ENCODE data around the gene CDKN2B-AS1.
A peak's percentile ranks its signal among the peaks of the same experiment; 100 is the strongest.
"Not testable (repeated sequence)": the region's sequence is repeated elsewhere in the genome, so short reads cannot be mapped to it uniquely, and the experiment has no call there.

CDKN2B-AS1 gene

DNA sequence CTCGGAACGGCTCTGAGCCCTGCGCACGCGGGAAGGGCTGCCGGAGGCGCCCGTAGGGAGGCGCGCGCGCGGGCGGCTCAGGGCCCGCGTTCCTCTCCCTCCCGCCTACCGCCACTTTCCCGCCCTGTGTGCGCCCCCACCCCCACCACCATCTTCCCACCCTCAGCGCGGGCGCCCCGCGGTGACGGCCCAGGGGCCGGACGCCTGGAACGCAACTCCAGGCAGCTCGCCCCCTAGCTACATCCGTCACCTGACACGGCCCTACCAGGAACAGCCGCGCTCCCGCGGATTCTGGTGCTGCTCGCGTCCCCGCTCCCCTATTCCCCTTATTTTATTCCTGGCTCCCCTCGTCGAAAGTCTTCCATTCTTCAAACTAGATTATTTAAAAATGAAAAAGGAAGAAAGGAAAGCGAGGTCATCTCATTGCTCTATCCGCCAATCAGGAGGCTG, at the start of gene CDKN2B-AS1:
Gene CDKN2B-AS1, plus strand, starts transcription at position 236 of the 450 bp plus-strand sequence.
- peak; percentile 42 for DNase-seq

DNA sequence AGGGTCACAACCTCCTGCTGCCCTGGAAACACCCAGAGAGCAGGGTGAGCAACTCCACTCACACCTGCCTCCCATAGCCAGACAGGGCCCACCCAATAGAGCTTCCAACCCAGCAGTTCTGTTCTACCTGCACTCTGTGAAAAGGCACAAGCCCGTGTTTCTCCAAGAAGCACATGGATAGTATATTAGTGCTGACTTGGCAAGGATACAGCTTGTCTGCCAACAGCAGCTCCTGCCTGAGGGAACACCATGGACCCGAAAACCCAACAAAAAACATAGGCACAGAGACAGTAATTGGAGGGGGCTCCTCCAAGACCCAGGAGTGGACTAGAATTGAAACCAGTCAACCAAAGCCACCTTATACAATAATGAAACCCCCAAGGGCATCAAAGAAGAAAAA, 49.0 kb upstream of the CDKN2B-AS1 start:
- no peak for DNase-seq

DNA sequence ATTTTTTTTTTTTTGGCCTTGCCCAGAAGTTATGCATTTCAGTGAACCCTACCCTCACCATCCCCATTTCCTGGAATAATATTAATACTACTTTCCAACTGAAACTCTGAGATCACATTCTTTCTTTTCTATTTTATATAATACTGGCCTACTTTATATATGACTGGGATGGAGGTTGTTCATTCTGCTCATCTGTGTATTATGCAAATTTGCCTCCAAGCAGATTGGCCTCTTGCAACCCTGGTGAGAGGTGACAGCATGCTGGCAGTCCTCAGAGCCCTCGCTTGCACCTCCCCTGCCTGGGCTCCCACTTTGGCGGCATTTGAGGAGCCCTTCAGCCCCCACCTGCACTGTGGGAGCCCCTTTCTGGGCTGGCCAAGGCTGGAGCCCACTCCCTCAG, 35.8 kb upstream of the CDKN2B-AS1 start:
- no peak for DNase-seq

DNA sequence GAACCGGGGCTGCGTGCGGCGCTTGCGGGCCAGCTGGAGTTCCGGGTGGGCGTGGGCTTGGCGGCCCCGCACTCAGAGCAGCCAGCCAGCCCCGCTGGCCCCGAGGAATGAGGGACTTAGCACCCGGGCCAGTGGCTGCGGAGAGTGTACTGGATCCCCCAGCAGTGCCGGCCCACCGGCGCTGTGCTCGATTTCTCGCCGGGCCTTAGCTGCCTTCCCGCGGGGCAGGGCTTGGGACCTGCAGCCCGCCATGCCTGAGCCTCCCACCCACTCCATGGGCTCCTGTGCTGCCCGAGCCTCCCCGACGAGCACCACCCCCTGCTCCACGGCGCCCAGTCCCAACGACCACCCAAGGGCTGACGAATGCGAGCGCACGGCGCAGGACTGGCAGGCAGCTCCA, 35.3 kb upstream of the CDKN2B-AS1 start:
- not testable (repeated sequence) for DNase-seq

DNA sequence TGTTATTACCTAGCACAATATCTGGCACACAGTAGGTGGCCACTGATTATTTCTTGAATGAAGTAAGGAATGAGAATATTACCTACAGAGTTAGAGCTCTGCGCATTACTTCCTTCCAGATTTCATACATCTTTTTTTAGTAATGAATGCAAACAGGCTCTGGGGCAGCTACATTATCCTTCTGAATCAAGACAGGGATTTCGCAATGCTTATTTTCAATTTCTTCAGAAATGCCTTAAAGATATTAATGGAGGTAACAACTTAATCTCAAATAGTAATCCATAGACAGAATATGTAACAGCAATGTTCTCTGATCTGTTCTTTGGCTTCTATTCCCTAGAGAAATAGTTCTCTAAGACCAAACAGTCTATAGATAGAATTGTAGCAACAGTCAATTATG, 33.0 kb upstream of the CDKN2B-AS1 start:
- no peak for DNase-seq

DNA sequence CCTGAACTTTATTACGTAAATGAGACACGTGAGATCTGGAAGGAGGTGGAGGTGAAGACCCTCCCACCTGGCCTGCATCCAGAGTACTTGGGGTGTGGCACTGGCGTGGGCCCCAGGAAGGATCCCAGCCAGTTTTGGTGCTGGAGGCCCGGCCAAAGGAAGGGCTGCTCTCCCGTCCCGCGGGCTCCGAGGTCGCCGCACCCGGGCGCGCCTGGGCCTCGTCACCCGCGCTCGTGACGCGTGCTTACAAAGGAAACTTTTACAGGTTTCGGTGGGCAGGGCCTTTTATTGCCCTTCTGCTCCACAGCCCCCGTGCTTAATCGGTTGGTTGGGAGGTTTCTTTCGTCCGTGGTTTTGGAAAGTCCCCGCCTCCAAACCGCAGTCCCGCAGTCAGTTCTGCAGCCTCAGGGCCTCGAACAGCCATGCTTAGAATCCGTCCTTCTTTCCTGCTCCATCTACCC, 29.6 kb upstream of the CDKN2B-AS1 start:
- peak; percentile 31 for DNase-seq

DNA sequence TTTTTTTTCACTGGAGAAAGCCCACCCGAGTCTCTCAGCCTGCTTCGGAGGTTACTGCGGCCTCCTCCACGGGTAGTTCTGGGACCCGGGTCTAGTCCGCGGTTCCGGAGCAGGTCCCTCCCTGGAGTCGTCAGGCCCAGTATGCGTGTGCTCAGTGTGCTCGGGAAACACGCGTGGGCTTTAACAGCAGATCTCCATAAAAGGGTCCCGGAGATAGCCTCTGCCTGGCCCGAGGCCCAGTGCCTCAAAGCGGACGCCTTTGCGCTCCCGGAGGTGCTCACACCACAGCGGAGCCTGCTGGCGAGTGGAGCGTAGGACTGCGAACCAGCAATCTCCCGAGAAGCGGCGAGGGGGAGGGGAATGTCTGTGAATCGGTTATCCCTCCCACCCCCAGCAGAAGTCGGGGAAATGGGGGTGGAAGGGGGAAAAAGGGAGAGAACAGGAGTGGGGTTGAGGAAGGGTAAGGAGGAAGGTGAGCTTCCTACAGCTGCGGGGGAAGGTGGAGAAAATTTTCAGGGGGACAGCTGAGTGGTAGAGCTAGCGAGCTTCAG, 29.1 kb upstream of the CDKN2B-AS1 start:
- peak; percentile 35 for DNase-seq

DNA sequence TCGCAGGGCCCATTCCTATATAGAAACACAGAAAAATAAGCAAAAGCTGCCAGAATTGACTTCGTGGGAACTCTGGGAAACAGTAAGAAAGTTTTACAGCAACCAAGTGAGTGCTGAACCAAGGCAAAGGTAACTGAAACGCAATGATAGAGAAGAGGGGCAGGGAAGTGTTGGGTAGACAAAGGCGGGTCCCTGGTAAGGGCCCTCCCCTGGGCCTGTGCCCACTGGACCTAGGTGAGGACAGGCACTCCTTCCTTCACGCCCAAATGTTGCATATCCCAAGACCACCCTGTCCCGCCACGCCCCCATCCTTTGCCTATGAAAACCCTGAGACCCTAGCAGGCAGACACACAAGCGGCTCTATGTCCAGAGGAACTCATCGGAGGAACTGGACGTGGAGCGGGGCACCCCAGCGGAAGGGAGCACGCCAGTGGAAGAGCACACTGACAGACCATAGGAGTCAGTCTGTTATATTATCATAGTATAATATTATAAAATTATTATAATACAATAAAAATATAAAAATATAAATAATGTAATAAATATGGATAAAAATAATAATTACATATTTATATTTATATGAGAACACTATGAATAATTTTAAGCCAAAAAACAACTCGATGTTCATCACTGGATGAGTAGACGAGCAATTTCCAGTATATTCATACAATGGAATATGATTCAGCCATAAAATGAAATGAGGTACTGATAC, 28.3 kb upstream of the CDKN2B-AS1 start:
- no peak for DNase-seq

DNA sequence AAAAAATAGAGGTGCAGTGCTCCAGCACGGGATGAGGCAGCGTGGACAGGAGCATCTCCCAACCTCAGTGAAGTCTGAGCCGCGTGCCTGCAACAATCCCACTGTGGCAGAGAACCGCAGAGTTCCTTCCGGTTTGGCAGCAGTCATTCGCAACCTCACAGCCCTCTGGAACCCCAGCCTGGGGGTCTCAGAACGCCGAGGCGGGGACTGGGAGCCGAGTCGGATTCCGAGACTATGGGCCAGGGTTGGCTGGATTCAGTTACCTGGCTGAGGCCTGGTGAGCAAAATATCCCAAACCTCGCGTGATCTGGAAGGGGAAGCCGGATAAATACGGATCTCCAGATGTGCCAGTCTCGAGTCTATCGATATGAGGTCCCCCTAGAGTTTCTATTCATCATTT, 27.4 kb upstream of the CDKN2B-AS1 start:
- DNase-seq: no peak

DNA sequence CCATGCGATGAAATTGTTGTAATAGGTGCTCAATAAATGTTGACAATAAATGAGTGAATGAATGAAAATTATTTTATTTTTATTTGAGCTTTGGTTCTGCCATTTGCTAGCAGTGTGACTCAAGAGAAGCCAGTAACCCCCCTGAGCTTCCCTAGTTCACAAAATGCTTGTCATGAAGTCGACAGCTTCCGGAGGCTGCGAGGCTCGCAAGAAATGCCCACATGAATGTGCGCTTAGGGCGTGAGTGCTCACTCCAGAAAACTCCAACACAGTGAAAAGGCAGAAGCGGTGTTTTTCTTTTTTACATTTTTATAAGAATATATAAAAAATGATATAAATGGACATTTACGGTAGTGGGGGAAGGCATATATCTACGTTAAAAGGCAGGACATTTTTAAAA, 26.9 kb upstream of the CDKN2B-AS1 start:
- DNase-seq: no peak

DNA sequence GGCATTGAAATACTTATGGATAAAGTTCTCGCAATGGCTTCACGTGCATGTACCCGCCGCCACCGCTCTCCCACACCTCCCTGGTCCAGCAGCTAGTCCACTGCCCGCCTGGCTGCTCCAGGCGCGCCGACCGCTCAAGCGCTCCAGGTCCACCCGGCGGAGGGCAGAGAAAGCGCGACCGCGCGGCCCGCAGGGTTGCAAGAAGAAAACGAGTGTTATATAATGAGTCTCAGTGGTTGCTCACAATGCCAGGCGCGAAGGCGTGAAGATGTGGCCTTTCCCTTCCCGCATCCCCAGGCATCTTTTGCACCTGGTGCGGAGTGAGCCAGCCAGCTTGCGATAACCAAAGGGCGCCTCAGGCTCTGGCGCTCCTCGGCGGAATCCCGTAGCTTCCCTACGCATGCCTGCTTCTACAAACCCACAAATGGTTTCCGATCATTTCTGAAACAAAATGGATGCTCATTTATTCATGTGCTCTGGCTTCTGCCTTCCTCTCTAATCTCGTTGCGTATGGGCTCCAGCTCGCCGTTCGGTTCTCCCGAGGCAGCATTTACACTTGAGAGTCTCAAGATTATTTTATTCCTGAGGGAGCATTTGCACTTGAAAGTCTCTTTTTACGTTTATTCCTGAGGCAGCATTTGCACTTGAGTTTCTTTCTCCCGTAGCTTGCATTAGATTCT, 26.1 kb upstream of the CDKN2B-AS1 start:
- DNase-seq: no peak

DNA sequence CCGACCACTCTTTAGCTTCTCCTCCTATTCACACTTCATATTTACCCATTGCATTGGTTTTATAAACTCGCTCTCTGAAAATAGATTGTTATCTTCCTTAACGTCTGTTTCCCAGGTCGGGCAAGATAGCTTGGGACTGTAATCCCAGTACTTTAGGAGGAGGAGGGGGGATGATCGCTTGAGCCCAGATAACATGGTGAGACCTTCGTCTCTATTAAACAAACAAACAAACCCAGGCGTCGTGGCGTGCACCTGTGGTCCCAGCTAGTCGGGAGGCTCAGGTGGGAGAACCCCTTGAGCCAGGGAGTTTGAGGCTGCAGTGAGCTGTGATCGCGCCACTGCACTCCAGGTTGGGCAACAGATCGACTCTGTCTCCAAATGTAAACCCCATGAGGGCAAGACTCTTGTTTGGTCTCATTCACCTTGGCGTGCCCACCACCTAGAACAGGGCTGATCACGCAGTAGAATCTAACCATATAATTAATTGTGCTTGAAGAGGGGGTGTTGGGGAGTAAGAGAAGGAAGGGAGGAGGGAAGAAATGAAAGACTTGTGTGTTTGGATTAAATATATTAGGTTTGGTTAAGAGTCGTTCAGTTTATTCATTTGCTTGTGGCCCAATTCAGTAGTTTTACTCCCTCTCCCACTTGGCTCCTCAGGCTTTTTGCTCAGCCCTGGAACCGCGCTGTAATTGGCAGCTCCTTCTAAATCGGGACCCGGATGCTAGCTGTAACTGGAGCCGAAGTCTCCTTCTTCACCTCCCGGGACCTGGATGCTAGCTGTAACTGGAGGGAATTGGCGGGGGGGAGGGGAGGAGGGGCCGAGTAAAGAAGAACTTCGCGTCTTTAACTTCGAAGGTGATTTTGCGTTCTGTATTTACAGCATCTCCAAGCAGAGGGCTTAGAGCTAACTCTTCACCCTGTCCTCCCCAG, 25.3 kb upstream of the CDKN2B-AS1 start:
- DNase-seq: no peak

DNA sequence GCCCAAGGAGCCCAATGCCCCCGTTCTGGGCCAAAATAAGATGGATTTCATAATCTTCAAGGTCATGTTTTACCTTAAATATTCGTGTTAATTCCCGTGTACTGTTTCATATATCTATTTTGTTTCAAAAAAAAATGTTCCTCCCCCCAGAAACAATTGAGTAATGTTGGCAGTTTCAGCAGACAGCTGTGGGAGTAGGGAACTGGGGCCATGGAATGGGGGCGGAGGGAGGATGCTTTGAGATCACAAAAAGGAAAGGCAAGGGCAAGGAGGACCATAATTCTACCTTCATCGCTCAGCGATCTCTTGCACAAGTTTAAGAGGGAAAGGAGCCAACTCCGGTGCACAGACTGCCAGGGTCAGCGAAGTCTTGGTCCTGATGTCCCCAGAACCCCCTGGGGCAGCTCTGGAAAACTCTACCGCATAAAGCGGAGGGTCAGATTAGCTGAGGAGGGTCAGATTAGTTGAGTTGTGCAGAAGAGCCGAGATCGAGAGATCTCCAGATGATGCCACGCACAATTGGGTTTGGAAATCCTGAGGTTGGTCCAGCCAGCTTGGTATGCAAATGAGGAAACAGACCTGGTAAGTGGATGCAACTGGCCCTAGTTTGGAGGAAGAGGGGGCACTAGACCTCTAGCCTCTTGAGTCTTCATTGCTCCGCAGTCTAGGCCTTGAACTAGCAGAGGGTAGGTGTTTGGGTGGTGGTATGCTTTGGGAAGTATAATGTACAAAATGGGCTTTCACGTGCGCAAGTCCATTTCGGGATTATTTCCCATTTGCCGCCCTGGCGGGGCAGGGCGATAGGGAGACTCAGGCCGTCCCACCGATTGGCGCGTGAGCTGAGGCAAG, 24.4 kb upstream of the CDKN2B-AS1 start:
- no peak for DNase-seq

DNA sequence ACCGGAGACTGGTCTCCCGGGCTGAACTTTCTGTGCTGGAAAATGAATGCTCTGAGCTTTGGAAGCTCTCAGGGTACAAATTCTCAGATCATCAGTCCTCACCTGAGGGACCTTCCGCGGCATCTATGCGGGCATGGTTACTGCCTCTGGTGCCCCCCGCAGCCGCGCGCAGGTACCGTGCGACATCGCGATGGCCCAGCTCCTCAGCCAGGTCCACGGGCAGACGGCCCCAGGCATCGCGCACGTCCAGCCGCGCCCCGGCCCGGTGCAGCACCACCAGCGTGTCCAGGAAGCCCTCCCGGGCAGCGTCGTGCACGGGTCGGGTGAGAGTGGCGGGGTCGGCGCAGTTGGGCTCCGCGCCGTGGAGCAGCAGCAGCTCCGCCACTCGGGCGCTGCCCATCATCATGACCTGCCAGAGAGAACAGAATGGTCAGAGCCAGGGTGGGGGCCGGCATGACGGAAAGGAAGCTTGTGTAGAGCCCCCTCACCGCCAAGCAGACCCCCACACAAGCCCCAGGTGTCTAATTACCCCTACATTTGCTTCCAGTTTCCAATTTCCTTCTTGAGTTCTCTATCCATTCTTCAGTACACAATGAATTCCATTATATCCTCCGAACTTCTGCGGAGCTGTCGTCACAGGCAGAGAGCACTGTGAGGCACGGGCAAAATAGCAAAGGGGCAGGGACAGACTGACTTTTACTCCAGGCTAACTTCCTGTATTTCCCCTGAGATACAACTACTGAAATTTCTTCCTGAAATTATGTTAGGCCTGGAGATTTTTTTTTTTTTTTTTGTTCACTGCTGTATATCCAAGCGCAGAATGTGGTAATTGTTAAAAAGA, 23.6 kb upstream of the CDKN2B-AS1 start:
- no peak for DNase-seq

DNA sequence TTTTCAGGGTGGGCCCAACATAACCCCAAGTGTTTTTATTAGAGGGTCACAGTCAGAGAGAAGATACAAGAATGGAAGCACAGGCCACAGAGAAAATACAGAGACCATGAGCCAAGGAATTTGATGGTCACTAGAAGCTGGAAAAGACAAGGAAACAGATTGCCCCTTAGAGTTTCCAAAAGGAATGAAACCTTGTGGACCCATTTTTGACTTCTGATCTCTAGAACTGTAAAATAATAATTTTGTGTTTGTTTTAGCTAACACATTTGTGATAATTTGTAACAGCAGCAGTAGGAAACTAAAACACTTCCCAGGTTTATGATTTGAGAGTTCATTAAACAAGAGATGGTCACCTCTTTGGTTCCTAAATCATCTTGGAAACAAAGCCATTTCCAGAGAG, 22.2 kb upstream of the CDKN2B-AS1 start:
- DNase-seq: no peak

DNA sequence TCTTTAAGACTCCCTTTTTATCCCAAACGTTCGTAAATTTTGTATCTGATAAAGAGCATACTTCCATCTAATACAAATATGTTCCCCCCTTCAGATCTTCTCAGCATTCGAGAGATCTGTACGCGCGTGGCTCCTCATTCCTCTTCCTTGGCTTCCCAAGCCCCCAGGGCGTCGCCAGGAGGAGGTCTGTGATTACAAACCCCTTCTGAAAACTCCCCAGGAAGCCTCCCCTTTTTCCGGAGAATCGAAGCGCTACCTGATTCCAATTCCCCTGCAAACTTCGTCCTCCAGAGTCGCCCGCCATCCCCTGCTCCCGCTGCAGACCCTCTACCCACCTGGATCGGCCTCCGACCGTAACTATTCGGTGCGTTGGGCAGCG, 20.3 kb upstream of the CDKN2B-AS1 start:
- DNase-seq: no peak

DNA sequence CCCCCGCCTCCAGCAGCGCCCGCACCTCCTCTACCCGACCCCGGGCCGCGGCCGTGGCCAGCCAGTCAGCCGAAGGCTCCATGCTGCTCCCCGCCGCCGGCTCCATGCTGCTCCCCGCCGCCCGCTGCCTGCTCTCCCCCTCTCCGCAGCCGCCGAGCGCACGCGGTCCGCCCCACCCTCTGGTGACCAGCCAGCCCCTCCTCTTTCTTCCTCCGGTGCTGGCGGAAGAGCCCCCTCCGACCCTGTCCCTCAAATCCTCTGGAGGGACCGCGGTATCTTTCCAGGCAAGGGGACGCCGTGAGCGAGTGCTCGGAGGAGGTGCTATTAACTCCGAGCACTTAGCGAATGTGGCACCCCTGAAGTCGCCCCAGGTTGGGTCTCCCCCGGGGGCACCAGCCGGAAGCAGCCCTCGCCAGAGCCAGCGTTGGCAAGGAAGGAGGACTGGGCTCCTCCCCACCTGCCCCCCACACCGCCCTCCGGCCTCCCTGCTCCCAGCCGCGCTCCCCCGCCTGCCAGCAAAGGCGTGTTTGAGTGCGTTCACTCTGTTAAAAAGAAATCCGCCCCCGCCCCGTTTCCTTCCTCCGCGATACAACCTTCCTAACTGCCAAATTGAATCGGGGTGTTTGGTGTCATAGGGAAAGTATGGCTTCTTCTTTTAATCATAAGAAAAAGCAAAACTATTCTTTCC, 19.7 kb upstream of the CDKN2B-AS1 start:
- DNase-seq: peak; percentile 50

DNA sequence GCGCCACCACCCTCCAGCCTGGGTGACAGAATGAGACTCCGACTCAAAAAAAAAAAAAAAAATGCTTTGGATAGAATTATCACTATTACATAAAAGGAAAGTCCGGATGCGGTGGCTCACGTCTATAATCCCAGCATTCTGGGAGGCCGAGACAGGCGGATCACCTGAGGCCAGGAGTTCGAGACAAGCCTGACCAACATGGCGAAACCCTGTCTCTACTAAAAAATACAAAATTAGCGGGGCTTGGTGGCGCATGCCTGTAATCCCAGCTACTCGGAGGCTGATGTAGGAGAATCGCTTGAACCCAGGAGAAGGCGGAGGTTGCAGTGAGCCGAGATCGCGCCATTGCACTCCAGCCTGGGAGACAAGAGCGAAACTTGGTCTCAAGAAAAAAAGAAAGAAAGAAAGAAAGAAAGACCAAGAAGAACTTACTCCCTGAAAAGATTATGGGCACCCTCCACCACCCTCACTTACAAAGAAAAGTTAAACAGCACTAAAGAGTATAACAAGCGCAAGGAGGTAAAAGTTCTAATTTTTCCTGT, 18.2 kb upstream of the CDKN2B-AS1 start:
- no peak for DNase-seq

DNA sequence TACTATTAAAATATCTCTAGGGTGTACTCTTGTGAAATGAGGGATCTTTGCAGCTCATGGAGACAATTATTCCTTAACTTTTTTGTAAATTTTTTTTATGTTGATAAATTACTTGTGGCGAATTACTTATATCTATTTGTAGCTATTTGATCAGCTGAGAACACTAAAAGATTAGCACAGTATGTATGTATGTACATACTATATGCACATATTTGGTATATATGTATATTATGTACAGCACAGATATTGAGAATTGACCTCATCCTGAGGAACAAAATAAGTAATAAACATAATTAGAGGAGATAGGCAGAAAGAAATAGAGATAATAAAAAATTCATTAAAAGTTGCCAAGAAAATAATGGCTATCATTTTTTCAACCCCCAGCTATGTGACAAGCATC, 12.2 kb upstream of the CDKN2B-AS1 start:
- DNase-seq: no peak
